ENCODE data around the gene ACOT13. TPM values are rescaled to one million over a fixed set of nuclear protein-coding genes. Genes with fewer than 3 reads are reported as not detected.

Gene ACOT13
- total and polyA plus RNA-seq, 2 donors (not counting 1 experiment from before 2014, with no cell fraction given) = 12.2 to 26.4 TPM

Other genes with a start within 250 kb of the ACOT13 start
- under 0.01 TPM in 2 replicates for gene GPLD1, start 177.5 kb upstream of the ACOT13 start, total RNA-seq
- gene GPLD1, start 177.5 kb upstream of the ACOT13 start, polyA plus RNA-seq = 0.01 and 0.07 TPM in 2 replicates
- gene ALDH5A1, start 172.1 kb upstream of the ACOT13 start, total RNA-seq = 0.26 and 0.33 TPM in 2 replicates
- 0.11 and 0.23 TPM in 2 replicates for gene ALDH5A1, start 172.1 kb upstream of the ACOT13 start, polyA plus RNA-seq
- gene KIAA0319, start 20.9 kb upstream of the ACOT13 start, total RNA-seq = under 0.01 TPM in 2 replicates
- 0.01 and 0.08 TPM in 2 replicates for gene KIAA0319, start 20.9 kb upstream of the ACOT13 start, polyA plus RNA-seq
- gene TDP2, start 178 bp upstream of the ACOT13 start, total RNA-seq = 29.0 and 37.5 TPM in 2 replicates
- gene TDP2, start 178 bp upstream of the ACOT13 start, polyA plus RNA-seq = 32.5 and 33.2 TPM in 2 replicates
- 72.9 and 103 TPM in 2 replicates for gene C6orf62, start 52.1 kb downstream of the ACOT13 start, total RNA-seq
- 120 and 147 TPM in 2 replicates for gene C6orf62, start 52.1 kb downstream of the ACOT13 start, polyA plus RNA-seq
- 12.9 and 13.6 TPM in 2 replicates for gene GMNN, start 107.9 kb downstream of the ACOT13 start, total RNA-seq
- 18.9 and 35.5 TPM in 2 replicates for gene GMNN, start 107.9 kb downstream of the ACOT13 start, polyA plus RNA-seq
- gene ARMH2, start 131.8 kb downstream of the ACOT13 start, total RNA-seq = not detected in 2 replicates
- not detected in 2 replicates for gene ARMH2, start 131.8 kb downstream of the ACOT13 start, polyA plus RNA-seq

Measured in fibroblast of lung (primary cell).